Common myeloid progenitor, CD34-positive (primary cell): ENCODE data around the gene MSMB.

Source experiments
- CTCF ChIA-PET: fragments of 350-600 bp; sonication (Branson Sonifier 250); formaldehyde crosslinking; loops from one replicate; lab custom pipeline; 2021; ENCODE audit warnings: antibody characterized with exemption; lab: Charles Lee
- POLR2A ChIA-PET: fragments of 350-600 bp; sonication (Branson Sonifier 250); formaldehyde crosslinking; loops from one replicate; lab custom pipeline; 2021; ENCODE audit warnings: antibody characterized with exemption; lab: Charles Lee
- DNase-seq, 3 donors: peaks; one replicate each; pipeline versions ENCODE4 v3.0.0 to v3.0.0-alpha.2; 2013
- H3K27ac ChIP-seq, 2 experiments: 1 replicate in 1 of 2; 2 replicates in 1 of 2; pipeline ENCODE4 v1.7.0; 2013; ENCODE audit warnings: inconsistent platforms in 2 of 2, low read length in 2 of 2, mild to moderate bottlenecking in 2 of 2, low read depth in 1 of 2, moderate library complexity in 1 of 2; ENCODE audit not compliant: severe bottlenecking in 2 of 2, insufficient read depth in 1 of 2, poor library complexity in 1 of 2
- H3K27me3 ChIP-seq, 5 experiments: replicated peaks in 2 of 5; 1 replicate in 3 of 5; 2 replicates in 2 of 5; pipeline versions ENCODE4 v1.6.1 to v1.7.0; 2013; ENCODE audit warnings: low read length in 4 of 5, mild to moderate bottlenecking in 2 of 5, moderate library complexity in 2 of 5, inconsistent platforms in 1 of 5; ENCODE audit not compliant: insufficient read depth in 5 of 5, control insufficient read depth in 4 of 5
- H3K36me3 ChIP-seq, 4 experiments: 1 replicate in 2 of 4; 2 replicates in 2 of 4; pipeline versions ENCODE4 v1.6.1 to v1.7.0; 2013; ENCODE audit warnings: low read length in 3 of 4, control low read depth in 1 of 4, mild to moderate bottlenecking in 1 of 4; ENCODE audit not compliant: control insufficient read depth in 4 of 4, insufficient read depth in 4 of 4
- H3K4me1 ChIP-seq, 4 experiments: 1 replicate in 3 of 4; 2 replicates in 1 of 4; pipeline versions ENCODE4 v1.6.1 to v1.7.1; 2013; ENCODE audit warnings: low read length in 3 of 4, mild to moderate bottlenecking in 3 of 4, control low read depth in 1 of 4, inconsistent platforms in 1 of 4, moderate library complexity in 1 of 4; ENCODE audit not compliant: control insufficient read depth in 4 of 4, insufficient read depth in 4 of 4; ENCODE audit errors: control extremely low read depth in 1 of 4
- H3K4me3 ChIP-seq, 7 experiments: 1 replicate in 4 of 7; 2 replicates in 3 of 7; pipeline versions ENCODE4 v1.5.1 to v1.7.0; 2013; ENCODE audit warnings: mild to moderate bottlenecking in 7 of 7, low read length in 6 of 7, moderate library complexity in 6 of 7, inconsistent platforms in 2 of 7, low read depth in 2 of 7, control low read depth in 1 of 7; ENCODE audit not compliant: insufficient read depth in 4 of 7, control insufficient read depth in 1 of 7; ENCODE audit errors: extremely low read depth in 1 of 7
- H3K9me3 ChIP-seq, 5 experiments: 1 replicate in 4 of 5; 2 replicates in 1 of 5; pipeline versions ENCODE4 v1.6.1 to v1.7.1; 2013; ENCODE audit warnings: low read length in 4 of 5, mild to moderate bottlenecking in 2 of 5, inconsistent platforms in 1 of 5, low read depth in 1 of 5, moderate library complexity in 1 of 5; ENCODE audit not compliant: control insufficient read depth in 4 of 5, insufficient read depth in 2 of 5; ENCODE audit errors: control extremely low read depth in 1 of 5
- WGBS: methylation state at CpG from one replicate; pipeline ENCODE4 v1.1.5; 2013; ENCODE audit not compliant: insufficient coverage; 5-methylcytosine and 5-hydroxymethylcytosine counted together

The MSMB gene

GRCh38 chr10:46014683-46015405, 31.2 kb downstream of the MSMB start:
- Histone ChIP-seq H3K4me1 (peaks cover 17 to 40% (median 26%) of the 10 kb centered on the region in 4 experiments), H3K36me3 (peaks cover 21 to 59% (median 47%) of the 10 kb centered on the region in 4 experiments), H3K9me3 (no peaks in the 10 kb centered on the region), H3K4me3 (no peak overlapping the region), H3K27ac (no peak overlapping the region), H3K27me3 (no peaks in the 10 kb centered on the region)
- ChIA-PET CTCF (interaction anchor here (1.0 to 6.8 kb wide), 5 partner anchors 9 to 17 kb away, joined by 3 to 57 read pairs (median 7); no protein-coding TSS in a partner anchor), POLR2A (no interaction called here)
- DNase-seq, result no peak
- WGBS, result 95% methylated on average over 4 of the region's 5 CpGs

GRCh38 chr10:46014206-46014605, 31.9 kb downstream of the MSMB start:
- ChIA-PET POLR2A (no interaction called here), CTCF (interaction anchor here (1.0 to 6.8 kb wide), 3 partner anchors 8 to 13 kb away, joined by 4 to 57 read pairs (median 7); no protein-coding TSS in a partner anchor)
- Histone ChIP-seq H3K4me3 (no peak overlapping the region), H3K27ac (no peak overlapping the region), H3K4me1 (peaks cover 11 to 33% (median 21%) of the 10 kb centered on the region in 4 experiments), H3K36me3 (peaks cover 28 to 64% (median 52%) of the 10 kb centered on the region in 4 experiments), H3K27me3 (no peaks in the 10 kb centered on the region), H3K9me3 (no peaks in the 10 kb centered on the region)
- peak in 1 of 3 donors; percentile 35 for DNase-seq
- WGBS, result 100% methylated on average over 3 of the region's 5 CpGs

- H3K27ac ChIP-seq, result peak overlapping the region in 1 of 2 experiments; percentile 20
- WGBS, result 100% methylated on average over 3 of the region's 3 CpGs
- no peak for DNase-seq
- H3K9me3 ChIP-seq, result no peaks in the 10 kb centered on the region
- H3K4me3 ChIP-seq, result no peak overlapping the region
- peaks cover 6 to 19% (median 7%) of the 10 kb centered on the region in 4 experiments for H3K4me1 ChIP-seq
- ChIA-PET CTCF (interaction anchor here (0.8 kb wide), 1 partner anchor 9 kb away, joined by 4 read pairs; no protein-coding TSS in a partner anchor), POLR2A (no interaction called here)
- peaks cover 42 to 77% (median 64%) of the 10 kb centered on the region in 4 experiments for H3K36me3 ChIP-seq
- H3K27me3 ChIP-seq, result no peaks in the 10 kb centered on the region
These were observed 33.3 kb downstream of the MSMB start for GRCh38 chr10:46012746-46013145.

GRCh38 chr10:46006219-46006618, 39.9 kb downstream of the MSMB start:
- no peaks in the 10 kb centered on the region for H3K9me3 ChIP-seq
- peaks cover 0 to 9% (median 4%) of the 10 kb centered on the region in 4 experiments for H3K4me1 ChIP-seq
- H3K4me3 ChIP-seq, result no peak overlapping the region
- DNase-seq, result no peak
- WGBS, result no CpG with 5 or more reads among the region's 3 CpGs
- CTCF ChIA-PET, result interaction anchor here (1.2 to 7.6 kb wide), 5 partner anchors 11 to 23 kb away, joined by 4 to 57 read pairs (median 8); no protein-coding TSS in a partner anchor
- peak overlapping the region in 1 of 2 experiments; percentile 53 for H3K27ac ChIP-seq
- H3K27me3 ChIP-seq, result no peaks in the 10 kb centered on the region
- peaks cover 52 to 93% (median 76%) of the 10 kb centered on the region in 4 experiments for H3K36me3 ChIP-seq
- POLR2A ChIA-PET, result no interaction called here

- ChIA-PET POLR2A (interaction anchor here (2.7 kb wide), 1 partner anchor 18 kb away, joined by 10 read pairs; no protein-coding TSS in a partner anchor), CTCF (interaction anchor here (1.2 to 7.6 kb wide), 4 partner anchors 12 to 24 kb away, joined by 4 to 57 read pairs (median 9); no protein-coding TSS in a partner anchor)
- Histone ChIP-seq H3K9me3 (no peaks in the 10 kb centered on the region), H3K4me1 (peaks cover 0 to 4% (median 3%) of the 10 kb centered on the region in 4 experiments), H3K36me3 (peaks cover 47 to 93% (median 73%) of the 10 kb centered on the region in 4 experiments), H3K27me3 (no peaks in the 10 kb centered on the region), H3K4me3 (no peak overlapping the region), H3K27ac (no peak overlapping the region)
- no peak for DNase-seq
- 100% methylated on average over 2 of the region's 4 CpGs for WGBS
These were observed 40.7 kb downstream of the MSMB start for GRCh38 chr10:46005383-46005782.

- Histone ChIP-seq H3K4me1 (peaks cover 0 to 4% (median 0%) of the 10 kb centered on the region in 4 experiments), H3K9me3 (no peaks in the 10 kb centered on the region), H3K4me3 (no peak overlapping the region), H3K27me3 (no peaks in the 10 kb centered on the region), H3K36me3 (peaks cover 46 to 90% (median 71%) of the 10 kb centered on the region in 4 experiments), H3K27ac (no peak overlapping the region)
- no peak for DNase-seq
- POLR2A ChIA-PET, result interaction anchor here (2.7 kb wide), 1 partner anchor 18 kb away, joined by 10 read pairs; no protein-coding TSS in a partner anchor
- WGBS, result no CpG with 5 or more reads among the region's 2 CpGs
- CTCF ChIA-PET, result interaction anchor here (1.2 to 7.6 kb wide), 4 partner anchors 12 to 24 kb away, joined by 4 to 57 read pairs (median 9); no protein-coding TSS in a partner anchor
These were observed 41.1 kb downstream of the MSMB start for GRCh38 chr10:46004963-46005362.
